ENCODE results near the gene NDRG4. TPM values are rescaled to one million over a fixed set of nuclear protein-coding genes. Genes with fewer than 3 reads are reported as not detected.
"Not testable (repeated sequence)": the region's sequence is repeated elsewhere in the genome, so short reads cannot be mapped to it uniquely, and the experiment has no call there.

NDRG4 gene
- total RNA-seq, 1 donor from 2014 or later: 290 TPM

DNA sequence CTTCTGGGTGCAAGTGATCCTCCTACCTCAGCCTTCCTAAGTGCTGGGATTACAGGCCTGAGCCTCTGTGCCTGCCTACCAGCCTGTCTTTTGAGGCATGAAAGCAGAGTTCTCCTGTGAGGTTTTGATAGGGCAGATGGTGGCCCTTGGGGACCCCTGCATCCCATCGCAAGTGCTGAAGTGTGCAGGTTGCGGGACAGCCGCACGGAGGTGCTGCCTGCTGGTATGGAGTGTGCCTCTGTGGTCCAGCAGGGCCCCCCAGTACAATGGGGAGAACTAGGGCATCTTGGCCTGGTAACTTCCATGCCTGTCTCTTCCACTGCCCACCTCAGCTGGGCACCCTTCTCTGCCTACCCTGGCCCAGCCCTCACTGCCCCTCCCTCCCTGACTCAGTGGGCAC lies 9.9 kb upstream of the NDRG4 start:
- ATAC-seq (ENCODE audit: poor library complexity) (no peak), DNase-seq (no peak)
- intact Hi-C loops (cut with DNase I): no loop called here

DNA sequence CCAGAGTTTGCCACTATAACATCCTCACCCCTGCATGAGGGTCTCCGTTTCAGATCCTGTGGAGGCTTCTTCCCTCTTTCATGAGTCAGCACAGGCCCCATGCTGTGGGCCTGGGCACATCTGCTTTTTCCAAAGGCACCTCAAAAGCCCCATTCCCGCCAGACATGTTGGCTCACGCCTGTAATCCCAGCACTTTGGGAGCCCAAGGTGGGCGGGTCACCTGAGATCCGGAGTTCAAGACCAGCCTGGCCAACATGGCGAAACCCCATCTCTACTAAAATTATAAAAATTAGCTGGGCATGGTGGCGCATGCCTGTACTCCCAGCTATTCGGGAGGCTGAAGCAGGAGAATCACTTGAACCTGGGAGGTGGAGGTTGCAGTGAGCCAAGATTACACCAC lies 9.4 kb upstream of the NDRG4 start:
- ATAC-seq (ENCODE audit: poor library complexity); intact Hi-C loops (cut with DNase I): not testable (repeated sequence)

DNA sequence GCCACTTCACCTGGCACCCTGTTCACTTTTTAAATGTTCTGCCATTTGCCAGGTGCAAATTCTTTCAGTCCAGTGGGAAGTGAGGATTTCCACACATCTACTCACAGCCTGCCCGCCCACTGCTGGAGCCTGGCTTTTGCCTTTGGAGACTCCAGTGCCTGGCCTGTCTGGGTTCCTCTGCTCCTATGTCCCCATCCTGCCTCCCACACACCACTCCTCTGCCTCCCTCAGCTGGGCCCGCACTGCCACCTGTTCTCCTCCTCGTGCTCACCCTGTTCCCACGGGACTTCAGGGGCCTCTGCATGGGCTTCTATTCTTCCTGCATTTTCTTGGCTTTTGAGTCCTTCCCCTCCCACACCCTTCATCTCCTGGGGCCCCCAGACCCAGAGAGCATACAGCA lies 7.9 kb upstream of the NDRG4 start:
- intact Hi-C loops (cut with DNase I): no loop called here
- DNase-seq: no peak
- no peak for ATAC-seq (ENCODE audit: poor library complexity)

More for the DNA sequence above, 9.4 kb upstream of the NDRG4 start:
- DNase-seq: not testable (repeated sequence)

DNA sequence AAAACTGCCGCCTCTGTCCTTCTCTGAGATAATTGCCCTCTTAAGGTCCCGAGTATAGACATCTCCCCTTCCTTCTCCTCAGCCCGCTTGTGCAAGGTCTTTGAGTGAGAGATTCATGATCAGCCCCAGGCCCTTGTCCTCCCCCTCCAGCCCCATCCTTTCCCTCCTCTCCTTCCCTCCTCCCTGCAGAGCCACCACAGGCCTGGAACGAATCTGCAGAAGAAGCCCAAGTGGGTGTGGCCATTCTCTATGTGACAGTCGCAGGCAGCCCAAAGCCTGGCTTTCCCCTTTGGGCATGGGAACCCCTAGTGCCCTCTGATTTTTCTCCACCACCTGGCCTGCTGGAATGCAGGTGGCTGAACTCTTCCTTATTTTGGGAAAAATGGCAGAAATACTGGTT lies 7.2 kb upstream of the NDRG4 start:
- intact Hi-C loops (cut with DNase I): no loop called here
- DNase-seq (no peak), ATAC-seq (ENCODE audit: poor library complexity) (no peak)

DNA sequence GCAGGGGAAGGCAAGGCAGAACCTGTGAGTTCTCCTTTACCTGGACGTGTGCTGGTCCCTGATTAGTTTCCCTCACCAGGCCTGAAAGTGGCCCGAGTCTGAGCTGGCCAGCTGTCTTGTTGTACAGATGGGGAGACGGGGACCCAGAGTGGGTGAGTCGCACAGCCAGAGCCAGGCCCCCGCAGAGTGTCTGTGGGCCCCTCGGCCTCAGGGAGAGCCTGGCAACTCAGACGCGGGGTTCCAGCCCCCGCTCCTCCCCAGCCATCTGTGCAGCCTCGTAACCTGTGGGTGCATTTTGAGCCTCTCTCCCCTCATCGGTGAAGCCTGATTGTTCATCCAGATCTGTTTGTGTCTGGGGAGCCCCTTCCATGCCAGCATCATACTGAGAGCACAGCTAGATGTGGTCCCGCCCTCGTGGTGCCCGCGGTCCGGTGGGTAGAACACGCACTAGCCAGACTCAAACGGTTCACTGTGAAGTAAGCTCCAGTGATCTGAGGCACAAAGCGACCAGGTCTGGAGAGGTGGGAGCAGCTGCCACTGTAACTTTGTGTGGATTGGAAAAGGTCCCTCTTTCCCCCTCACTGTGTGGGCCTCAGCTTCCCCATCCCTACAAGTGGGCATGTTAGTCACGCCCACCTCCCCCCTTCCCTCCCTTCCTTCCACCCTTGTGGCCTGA lies 6.0 kb upstream of the NDRG4 start:
- DNase-seq (no peak), ATAC-seq (ENCODE audit: poor library complexity) (no peak)
- intact Hi-C loops (cut with DNase I): no loop called here

DNA sequence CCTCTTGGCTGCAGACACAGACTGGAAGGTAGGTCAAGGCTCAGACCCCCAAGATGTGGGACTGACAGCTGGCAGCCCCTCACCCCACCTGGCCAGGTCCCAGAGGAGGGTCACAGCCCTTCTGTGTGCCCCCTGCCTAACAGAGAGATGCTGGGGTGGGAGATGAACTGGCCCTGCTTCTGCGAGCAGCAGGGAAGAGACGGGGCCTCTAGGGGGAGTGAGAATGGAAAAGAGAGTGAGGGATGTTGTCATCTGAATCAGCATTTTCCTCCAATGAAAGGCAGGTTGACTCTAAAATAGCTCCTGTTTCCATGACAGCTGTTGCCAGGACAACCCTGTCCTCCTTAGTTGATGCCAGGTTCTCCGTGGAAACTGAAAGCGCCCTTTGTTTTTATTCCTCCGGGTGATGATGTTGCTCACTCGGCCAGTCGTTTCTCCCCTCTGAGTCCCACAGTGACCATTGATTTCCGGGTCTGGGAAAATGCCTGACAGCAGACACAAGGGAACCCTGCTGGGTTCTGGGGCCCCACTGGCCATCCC lies 4.9 kb upstream of the NDRG4 start:
- peak; percentile 71 for ATAC-seq (ENCODE audit: poor library complexity)
- intact Hi-C loops (cut with DNase I): no loop called here

DNA sequence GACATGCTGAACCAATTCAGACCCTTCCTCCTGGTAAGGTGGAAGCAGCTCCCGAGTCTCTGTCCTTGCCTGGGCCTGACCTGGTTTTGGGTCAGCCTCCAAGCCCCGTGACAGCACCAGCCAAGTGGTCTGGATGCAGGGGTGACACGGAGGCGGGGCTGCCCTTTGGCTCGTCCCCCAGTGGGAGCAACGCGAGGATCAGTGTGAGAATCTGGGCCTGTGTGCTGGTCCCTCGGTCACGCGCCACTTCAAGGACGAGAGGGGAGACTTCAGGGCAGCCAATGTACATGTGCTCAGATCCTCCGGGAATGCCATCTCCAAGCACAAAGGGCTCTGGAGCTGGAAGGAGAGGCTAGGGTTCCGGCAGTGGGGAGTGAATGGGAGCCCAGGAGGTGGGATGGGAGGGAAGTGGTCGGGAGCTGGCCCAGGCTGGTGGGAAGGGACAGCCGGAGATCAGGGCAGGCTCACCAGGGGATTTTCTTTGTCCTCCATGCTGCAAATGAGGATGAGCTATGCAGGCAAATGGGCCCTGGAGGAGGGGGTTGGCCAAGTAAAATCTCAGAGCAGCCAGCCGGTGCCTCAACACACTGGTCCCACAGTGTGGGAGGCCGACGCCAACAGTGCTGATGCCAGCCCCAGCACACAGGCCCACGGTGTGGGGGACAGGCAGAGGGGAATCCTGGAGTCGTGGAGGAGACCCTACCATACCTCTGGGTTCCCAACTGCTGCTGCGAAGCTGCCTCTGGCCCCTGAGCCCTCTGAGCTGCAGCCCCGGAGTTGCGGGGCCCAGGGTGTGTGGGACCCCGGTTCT lies 4.2 kb upstream of the NDRG4 start:
- intact Hi-C loops (cut with DNase I): no loop called here
- peak; percentile 65 for ATAC-seq (ENCODE audit: poor library complexity)

More for the DNA sequence above, 4.9 kb upstream of the NDRG4 start:
- peak; percentile 76 for DNase-seq

DNA sequence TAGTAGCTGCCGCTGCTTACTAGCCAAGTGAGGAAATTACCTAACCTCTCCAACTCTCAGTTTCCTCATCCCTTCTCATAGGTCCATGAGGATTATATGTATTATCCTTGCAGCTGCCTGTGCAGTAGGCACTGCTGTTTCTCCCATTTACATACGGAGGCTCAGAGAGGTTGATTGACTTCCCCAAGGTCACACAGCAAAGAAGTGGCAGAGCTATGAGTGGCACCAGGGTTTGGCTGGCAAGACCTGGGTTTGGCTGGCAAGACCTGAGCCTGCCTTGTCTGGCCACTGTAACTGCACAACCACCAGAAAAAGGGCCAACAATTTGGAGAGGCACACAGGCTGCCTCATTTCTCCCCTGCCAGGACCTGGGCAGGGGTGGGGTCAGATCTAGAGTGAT lies 2.5 kb upstream of the NDRG4 start:
- ATAC-seq (ENCODE audit: poor library complexity) (no peak), DNase-seq (no peak)
- intact Hi-C loops (cut with DNase I): no loop called here

More for the DNA sequence above, 4.2 kb upstream of the NDRG4 start:
- DNase-seq: peak; percentile 70

DNA sequence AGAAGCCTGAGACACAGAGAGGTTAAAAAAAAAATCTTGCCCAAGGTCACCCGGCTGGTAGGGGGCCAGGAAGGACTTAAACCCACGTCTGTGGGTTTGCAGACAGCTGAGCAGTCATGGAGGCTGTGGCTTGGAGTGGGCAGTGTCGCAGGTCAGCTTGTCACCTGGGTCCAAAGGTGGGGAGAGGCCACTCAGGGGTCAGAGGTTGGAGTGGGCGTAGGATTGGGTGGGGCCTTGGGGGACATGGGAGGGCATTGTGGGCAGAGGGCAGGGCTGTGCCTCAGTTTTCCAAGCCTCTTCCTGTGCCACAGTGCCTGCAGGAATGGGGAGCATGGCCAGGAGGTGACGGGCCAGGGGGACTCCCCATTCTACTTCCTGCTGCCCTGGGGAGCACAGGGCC lies 2.0 kb upstream of the NDRG4 start:
- no peak for DNase-seq
- intact Hi-C loops (cut with DNase I): no loop called here
- no peak for ATAC-seq (ENCODE audit: poor library complexity)

DNA sequence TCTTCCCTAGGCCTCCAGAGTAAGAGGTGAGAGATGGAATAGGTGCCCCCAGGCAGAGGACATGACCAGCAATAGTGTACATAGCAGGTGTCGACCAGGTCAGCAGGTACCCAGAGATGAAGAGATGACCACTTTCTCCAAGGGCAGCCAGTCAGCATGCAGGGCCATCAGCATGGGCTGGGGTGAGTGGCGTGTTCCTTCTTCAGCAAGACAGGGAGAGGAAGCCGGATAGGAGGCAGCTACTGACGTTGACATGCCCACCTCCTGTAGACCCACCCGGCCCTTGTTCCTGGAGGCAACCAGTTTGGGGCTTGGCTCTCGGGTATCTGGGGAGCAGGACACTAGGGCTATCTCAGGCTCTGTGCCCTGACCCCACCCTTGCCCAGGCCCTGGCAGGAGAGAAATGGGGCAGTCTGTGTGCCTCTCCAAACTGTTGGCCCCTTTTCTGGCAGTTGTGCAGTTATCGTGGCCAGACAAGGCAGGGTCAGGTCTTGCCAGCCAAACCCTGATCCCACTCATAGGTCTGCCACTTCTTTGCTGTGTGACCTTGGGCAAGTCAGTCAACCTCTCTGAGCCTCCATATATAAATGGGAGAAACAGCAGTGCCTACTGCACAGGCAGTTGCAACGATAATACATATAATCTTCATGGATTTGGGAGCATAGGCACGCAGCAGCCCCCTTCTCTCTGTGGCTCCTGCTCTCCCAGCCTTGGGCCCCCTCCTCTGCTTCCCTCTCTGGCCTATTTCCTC lies 1.4 kb upstream of the NDRG4 start:
- no peak for ATAC-seq (ENCODE audit: poor library complexity)
- no peak for DNase-seq
- intact Hi-C loops (cut with DNase I): no loop called here

DNA sequence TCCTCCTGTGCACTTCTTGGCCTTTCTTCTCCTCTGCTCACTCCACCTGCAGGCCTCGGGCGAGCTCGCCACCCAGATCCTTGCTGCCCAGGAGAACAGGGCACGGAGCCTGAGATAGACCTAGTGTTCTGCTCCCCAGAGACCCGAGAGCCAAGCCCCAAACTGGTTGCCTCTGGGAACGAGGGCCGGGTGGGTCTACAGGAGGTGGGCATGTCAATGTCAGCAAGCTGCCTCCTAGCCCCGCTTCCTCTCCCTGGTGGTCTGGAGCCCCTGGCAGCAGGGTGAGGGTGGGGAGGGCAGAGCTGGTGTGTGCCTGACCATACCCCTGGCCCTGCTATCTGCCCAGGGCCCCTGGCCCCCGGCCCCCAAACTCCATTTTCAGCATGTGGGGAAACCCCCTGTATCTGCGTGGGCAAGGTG lies 841 bp upstream of the NDRG4 start:
- intact Hi-C loops (cut with DNase I): no loop called here
- DNase-seq (no peak), ATAC-seq (ENCODE audit: poor library complexity) (no peak)

DNA sequence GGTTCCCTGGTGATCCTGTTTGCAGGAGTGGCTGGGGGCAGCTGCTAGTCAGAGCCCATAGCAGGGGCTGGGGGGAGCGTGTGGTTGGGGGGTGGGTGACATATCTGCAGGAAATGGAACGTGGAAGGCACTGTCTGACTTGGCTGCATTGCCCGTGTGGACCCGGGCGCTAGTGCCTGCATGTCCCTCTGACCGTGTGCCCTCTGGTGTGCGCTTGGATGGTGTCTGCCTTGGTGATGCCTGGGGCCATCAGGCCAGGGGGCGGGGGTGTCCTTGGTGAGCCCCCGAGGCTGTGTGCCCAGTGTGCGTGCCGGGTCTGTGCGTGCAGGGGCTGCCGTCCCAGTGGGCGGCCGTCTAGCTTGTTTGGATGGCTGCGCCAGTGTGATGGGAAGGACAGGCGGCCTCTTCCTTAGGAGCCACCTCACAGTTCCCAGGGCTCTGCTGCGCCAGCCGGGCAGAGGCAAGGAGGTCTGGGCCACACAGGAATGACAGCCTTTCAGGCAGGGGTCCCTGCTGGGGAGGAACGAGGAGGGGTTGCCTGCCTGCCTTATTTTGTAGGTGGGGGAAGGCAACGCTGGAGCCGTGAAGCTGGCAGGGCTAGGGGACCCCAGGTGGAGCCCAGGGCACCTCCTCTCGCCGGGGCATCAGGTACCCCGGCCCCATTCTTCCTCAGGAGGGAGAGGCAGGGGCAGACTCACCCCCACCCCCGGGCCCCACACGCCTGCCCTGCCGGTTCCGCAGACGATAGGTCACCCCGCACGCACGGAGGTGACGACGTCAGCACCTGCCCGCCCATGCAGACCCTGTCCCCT lies 693 bp downstream of the NDRG4 start:
- intact Hi-C loops (cut with DNase I): no loop called here
- ATAC-seq (ENCODE audit: poor library complexity): no peak
- no peak for DNase-seq

DNA sequence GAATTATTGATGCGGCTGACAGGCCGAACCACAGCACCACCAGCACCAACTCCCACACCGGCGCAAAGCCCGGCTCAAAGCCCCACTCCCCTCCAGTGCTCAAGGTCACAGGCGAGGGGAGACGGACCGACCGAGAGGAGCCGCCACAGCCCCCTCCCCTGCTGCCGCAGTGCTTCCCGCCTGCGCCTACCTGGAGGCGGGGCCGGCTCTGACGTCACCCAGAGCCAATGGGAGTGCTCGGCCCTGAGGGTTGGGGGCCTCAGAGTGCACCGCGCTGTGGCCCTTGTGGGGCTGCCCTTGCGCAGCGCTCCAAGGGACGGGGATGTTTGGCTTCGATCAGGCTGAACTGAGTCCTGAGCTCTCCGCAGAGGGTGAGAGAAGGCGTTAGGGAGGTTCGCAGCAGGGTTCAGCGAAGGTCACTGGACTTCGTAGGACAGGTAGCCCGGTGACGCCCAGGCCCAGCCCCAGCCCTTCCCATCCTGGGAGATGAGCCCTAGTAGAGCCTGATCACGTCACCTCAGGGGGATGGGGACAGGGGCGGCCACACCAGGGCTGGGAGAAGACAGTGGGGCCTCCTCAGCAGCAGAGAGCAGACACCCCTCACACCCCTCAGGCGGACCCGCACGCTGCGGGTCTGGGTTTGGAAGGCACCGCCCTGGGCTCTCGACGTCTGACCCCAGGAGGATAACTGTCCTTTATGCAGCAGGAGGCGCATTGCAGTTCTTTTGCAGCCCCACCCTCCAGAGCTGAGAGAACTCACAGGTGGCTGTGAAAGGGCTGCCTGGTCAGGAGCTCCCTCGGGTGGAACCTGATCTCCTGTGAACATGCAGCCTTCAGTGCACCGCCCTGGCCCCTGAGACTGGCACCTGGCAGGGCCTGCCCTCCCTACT lies 1.5 kb downstream of the NDRG4 start:
- intact Hi-C loops (cut with DNase I): no loop called here
- DNase-seq (no peak), ATAC-seq (ENCODE audit: poor library complexity) (peak; percentile 9)

DNA sequence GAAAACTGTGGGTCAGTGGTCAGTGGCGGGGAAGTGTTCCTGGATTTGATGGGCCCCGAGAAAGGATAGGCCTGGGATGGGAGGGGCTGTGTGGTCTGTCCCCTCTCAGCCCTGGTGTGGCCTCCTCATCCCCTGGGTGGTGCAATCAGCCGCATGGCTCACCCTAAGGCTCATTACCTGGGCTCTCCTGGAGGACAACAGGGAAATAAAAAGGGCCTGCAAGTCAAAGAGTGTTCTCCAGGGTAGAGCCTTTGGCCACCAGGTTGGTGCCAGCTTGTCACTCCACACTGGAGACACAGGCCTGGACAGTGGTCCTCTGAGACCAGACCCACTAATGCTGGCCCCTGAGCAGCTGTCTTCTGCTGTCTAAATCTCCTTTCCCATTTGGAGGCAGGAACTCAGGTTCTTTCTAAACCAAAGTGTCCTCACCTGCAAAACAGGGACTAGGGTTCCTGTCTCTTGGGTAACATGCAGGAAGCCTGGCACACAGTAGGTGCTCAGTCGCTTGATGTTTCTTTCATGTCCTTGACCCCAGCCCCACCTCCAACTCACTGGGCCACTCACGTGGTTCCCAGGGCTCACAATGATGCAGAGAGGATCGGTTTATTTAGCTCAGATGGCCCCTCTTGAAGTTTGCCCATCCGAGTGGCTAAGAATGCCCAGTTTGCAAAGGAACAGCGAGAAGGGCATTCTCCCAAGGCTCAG lies 2.4 kb downstream of the NDRG4 start:
- intact Hi-C loops (cut with DNase I): no loop called here
- DNase-seq (no peak), ATAC-seq (ENCODE audit: poor library complexity) (no peak)

DNA sequence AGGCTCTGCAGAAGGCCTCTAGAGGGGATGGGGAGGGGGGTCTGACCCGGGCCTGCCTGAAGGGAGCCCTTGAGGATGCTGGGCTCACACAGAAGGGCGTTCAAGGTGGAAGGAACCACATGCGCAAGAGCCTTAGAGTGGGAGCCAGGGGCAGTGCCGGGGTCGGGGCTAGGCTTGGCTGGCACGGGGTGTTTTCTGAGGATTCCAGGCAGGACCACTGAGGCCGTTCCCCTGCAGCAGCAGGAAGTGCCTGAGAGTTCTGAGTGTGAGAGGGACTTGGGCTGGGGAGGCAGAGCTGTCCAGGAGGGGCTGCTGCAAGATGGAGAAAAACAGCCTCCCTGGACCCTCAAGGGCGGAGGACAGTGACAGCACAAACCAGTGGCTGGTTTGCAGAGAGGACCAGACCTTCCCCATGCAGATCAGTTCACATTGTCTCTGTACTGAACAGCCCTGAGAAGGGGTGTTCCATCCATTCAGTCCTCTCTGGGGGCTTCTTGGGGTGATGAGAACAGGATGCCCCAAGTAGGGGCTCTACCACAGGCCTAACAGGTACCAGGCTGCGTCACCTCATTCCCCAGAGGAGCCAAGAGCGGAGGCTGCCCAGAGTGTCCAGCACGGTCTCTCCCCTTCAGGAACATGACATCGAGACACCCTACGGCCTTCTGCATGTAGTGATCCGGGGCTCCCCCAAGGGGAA lies 3.4 kb downstream of the NDRG4 start:
- DNase-seq (no peak), ATAC-seq (ENCODE audit: poor library complexity) (no peak)
- intact Hi-C loops (cut with DNase I): no loop called here

DNA sequence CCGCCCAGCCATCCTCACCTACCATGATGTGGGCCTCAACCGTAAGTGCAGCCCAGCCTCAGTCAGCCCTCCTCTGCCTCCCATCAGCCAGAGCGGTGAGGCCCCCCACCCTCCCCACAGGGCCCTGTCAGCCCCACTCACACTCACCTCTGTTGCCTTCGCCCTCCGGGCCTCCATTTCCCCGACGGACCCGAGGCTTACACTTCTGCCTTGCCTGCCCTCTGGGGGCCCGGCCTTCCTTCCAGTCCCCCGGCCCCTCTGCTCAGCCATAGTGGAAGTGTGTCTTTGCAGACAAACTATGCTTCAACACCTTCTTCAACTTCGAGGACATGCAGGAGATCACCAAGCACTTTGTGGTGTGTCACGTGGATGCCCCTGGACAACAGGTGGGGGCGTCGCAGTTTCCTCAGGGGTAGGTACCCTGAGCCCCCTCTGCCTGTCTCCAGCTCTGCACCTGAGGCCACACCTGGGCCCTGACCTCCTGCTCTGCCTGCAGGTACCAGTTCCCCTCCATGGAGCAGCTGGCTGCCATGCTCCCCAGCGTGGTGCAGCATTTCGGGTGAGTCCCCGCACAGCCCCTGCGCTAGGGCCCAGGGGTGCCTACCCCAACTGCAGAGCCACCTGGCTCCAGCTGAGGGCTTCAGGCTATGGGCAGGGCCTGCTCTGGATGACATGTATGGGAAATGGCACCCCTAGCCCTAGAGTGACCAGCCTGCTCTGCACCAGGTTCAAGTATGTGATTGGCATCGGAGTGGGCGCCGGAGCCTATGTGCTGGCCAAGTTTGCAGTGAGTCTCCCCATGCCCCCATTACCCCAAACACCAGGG lies 4.1 kb downstream of the NDRG4 start:
- ATAC-seq (ENCODE audit: poor library complexity) (no peak), DNase-seq (no peak)
- intact Hi-C loops (cut with DNase I): no loop called here

All from Right ventricle myocardium superior (tissue), 1 donor.